ENCODE data around the gene ZNF22.

Gene ZNF22

GRCh38 chr10:44986179-44986578 is 14.5 kb upstream of the ZNF22 start:
- TF ChIP-seq CTCF (IDR thresholded peaks at IDR 0.05), result no peak

- TF ChIP-seq CTCF (IDR thresholded peaks at IDR 0.05), result no peak
These were observed 14.1 kb upstream of the ZNF22 start for GRCh38 chr10:44986670-44987069.

- TF ChIP-seq CTCF (IDR thresholded peaks at IDR 0.05), result no peak
These were observed 11.7 kb upstream of the ZNF22 start for GRCh38 chr10:44988957-44989585.

GRCh38 chr10:44989597-44990301 is 11.0 kb upstream of the ZNF22 start:
- no peak for TF ChIP-seq CTCF (IDR thresholded peaks at IDR 0.05)

- TF ChIP-seq CTCF (IDR thresholded peaks at IDR 0.05), result no peak
These were observed 10.4 kb upstream of the ZNF22 start for GRCh38 chr10:44990302-44990655.

- TF ChIP-seq CTCF (IDR thresholded peaks at IDR 0.05), result no peak
These were observed 9.8 kb upstream of the ZNF22 start for GRCh38 chr10:44990965-44991364.

GRCh38 chr10:44991571-44991970 is 9.2 kb upstream of the ZNF22 start:
- no peak for TF ChIP-seq CTCF (IDR thresholded peaks at IDR 0.05)
